NAMALWA (cell line): ENCODE data around the gene PTPN20.

Experiments used
- DNase-seq: peaks from one replicate; pipeline ENCODE4 v3.0.0-alpha.2; 2015; ENCODE audit warnings: low spot score

The PTPN20 gene

GRCh38 chr10:47048526-47048905, 137.3 kb downstream of the PTPN20 start:
- DNase-seq, result no peak

GRCh38 chr10:47049056-47049851, 138.0 kb downstream of the PTPN20 start:
- no peak for DNase-seq

- no peak for DNase-seq
Measured at GRCh38 chr10:47049906-47050305, 138.7 kb downstream of the PTPN20 start.

- DNase-seq, result no peak
Measured at GRCh38 chr10:47050618-47051455, 139.6 kb downstream of the PTPN20 start.

- no peak for DNase-seq
Measured at GRCh38 chr10:47051741-47052238, 140.6 kb downstream of the PTPN20 start.
